Smooth muscle cell of the brain vasculature (primary cell): ENCODE results near the gene LRRC1.

Source experiments
- DNase-seq: peaks from one replicate; pipeline ENCODE4 v3.0.0-alpha.2; 2012; ENCODE audit warnings: low read depth, low spot score

The LRRC1 gene

GRCh38 chr6:53846250-53846649 lies 51.4 kb downstream of the LRRC1 start:
- no peak for DNase-seq

GRCh38 chr6:53847796-53848314 lies 53.0 kb downstream of the LRRC1 start:
- DNase-seq, result no peak

GRCh38 chr6:53850527-53850926 lies 55.7 kb downstream of the LRRC1 start:
- no peak for DNase-seq

- no peak for DNase-seq
Observed at GRCh38 chr6:53851561-53851960, 56.8 kb downstream of the LRRC1 start.

GRCh38 chr6:53852805-53853204 lies 58.0 kb downstream of the LRRC1 start:
- no peak for DNase-seq

GRCh38 chr6:53854843-53855567 lies 60.2 kb downstream of the LRRC1 start:
- no peak for DNase-seq

- DNase-seq, result no peak
Observed at GRCh38 chr6:53855940-53856339, 61.1 kb downstream of the LRRC1 start.

- no peak for DNase-seq
Observed at GRCh38 chr6:53857318-53858094, 62.7 kb downstream of the LRRC1 start.

GRCh38 chr6:53858196-53858595 lies 63.4 kb downstream of the LRRC1 start:
- DNase-seq, result no peak

- DNase-seq, result no peak
Observed at GRCh38 chr6:53858913-53859312, 64.1 kb downstream of the LRRC1 start.

GRCh38 chr6:53860511-53860910 lies 65.7 kb downstream of the LRRC1 start:
- DNase-seq, result no peak

- no peak for DNase-seq
Observed at GRCh38 chr6:53861518-53861917, 66.7 kb downstream of the LRRC1 start.

- no peak for DNase-seq
Observed at GRCh38 chr6:53862662-53863462, 68.1 kb downstream of the LRRC1 start.

GRCh38 chr6:53864781-53865180 lies 70.0 kb downstream of the LRRC1 start:
- no peak for DNase-seq

- DNase-seq, result no peak
Observed at GRCh38 chr6:53866226-53866625, 71.4 kb downstream of the LRRC1 start.

- DNase-seq, result no peak
Observed at GRCh38 chr6:53868626-53869025, 73.8 kb downstream of the LRRC1 start.

- DNase-seq, result no peak
Observed at GRCh38 chr6:53869964-53870363, 75.2 kb downstream of the LRRC1 start.

GRCh38 chr6:53873922-53874321 lies 79.1 kb downstream of the LRRC1 start:
- DNase-seq, result no peak

- no peak for DNase-seq
Observed at GRCh38 chr6:53874964-53875363, 80.2 kb downstream of the LRRC1 start.

GRCh38 chr6:53877151-53877550 lies 82.3 kb downstream of the LRRC1 start:
- DNase-seq, result no peak

- no peak for DNase-seq
Observed at GRCh38 chr6:53878808-53879207, 84.0 kb downstream of the LRRC1 start.

GRCh38 chr6:53879608-53880007 lies 84.8 kb downstream of the LRRC1 start:
- no peak for DNase-seq
